ENCODE measurements around the gene JMJD8. TPM values are rescaled to one million over a fixed set of nuclear protein-coding genes. Genes with fewer than 3 reads are reported as not detected.

JMJD8 gene
- total RNA-seq, 1 experiment from 2014 or later, result 73.9 TPM

DNA sequence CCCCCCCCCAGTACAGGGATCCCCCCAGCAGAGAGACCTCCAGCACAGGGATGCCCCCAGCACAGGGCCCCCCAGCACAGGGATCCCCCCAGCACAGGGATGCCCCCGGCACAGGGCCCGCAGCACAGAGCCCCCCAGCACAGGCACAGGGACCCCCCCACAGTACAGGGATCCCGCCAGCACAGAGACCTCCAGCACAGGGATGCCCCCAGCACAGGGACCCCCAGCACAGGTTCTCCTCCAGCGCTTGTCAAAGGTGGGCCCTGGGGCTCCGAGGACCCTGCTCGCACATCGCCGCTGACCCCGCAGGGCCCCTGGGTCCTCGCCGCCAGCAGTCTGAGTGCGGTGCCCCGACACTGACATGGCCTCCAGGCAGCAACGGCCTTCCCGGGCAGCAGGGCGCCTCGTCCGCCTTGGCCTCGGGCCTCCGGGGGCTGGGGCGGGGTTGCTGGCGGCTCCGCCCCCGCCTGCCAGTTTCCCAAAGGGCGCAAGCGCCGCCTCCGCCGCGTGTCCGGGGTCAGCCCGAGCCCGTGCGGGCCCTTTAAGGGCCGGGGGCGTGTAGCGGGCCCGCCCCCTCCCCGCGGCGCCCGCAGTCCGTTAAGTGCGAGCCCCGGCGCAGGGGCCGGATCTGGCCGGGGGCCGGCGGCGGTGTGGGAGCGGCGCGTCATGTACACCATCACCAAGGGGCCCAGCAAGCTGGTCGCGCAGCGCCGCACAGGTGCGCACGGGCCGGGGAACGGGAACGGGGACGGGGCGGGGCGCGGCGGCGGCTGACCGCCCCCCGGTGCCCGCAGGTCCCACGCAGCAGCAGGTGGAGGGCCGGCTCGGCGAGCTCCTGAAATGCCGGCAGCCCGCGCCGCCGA is 42.6 kb downstream of the JMJD8 start, which contains the start of gene MCRIP2:
Gene MCRIP2 (plus strand): TSS at position 503 of the 863 bp plus-strand sequence. CDS start 164 bp downstream, at position 667.
- TF ChIP-seq SIN3A (IDR thresholded peaks at IDR 0.05; ENCODE audit: borderline replicate concordance, insufficient read depth, low read depth, low read length) (peak; percentile 58; the same call in 1 of the 2 replicates), POLR2AphosphoS5 (IDR thresholded peaks at IDR 0.05; ENCODE audit: low read depth, low read length) (peak; percentile 50)
- TF ChIP-seq, protein P1, sequence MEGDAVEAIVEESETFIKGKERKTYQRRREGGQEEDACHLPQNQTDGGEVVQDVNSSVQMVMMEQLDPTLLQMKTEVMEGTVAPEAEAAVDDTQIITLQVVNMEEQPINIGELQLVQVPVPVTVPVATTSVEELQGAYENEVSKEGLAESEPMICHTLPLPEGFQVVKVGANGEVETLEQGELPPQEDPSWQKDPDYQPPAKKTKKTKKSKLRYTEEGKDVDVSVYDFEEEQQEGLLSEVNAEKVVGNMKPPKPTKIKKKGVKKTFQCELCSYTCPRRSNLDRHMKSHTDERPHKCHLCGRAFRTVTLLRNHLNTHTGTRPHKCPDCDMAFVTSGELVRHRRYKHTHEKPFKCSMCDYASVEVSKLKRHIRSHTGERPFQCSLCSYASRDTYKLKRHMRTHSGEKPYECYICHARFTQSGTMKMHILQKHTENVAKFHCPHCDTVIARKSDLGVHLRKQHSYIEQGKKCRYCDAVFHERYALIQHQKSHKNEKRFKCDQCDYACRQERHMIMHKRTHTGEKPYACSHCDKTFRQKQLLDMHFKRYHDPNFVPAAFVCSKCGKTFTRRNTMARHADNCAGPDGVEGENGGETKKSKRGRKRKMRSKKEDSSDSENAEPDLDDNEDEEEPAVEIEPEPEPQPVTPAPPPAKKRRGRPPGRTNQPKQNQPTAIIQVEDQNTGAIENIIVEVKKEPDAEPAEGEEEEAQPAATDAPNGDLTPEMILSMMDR (IDR thresholded peaks at IDR 0.05), result no peak
- ATAC-seq, result peak; percentile 67
- POLR2A ChIA-PET, result no interaction called here
- peak within 1 kb of the TSS; percentile 64 to 75 for H3K4me3 ChIP-seq (ENCODE audit: low read depth in 2 of 2, low read length in 2 of 2)
- H3K27me3 ChIP-seq (ENCODE audit: control insufficient read depth, insufficient read depth, low read length), result no peaks in the 10 kb centered on the region
- no peak for DNase-seq (ENCODE audit: low read depth, low spot score)
- in situ Hi-C loops (cut with HindIII; ENCODE audit: low pct_unique_long_range_greater_than_20kb, low sequenced_read_pairs), result no loop called here
- intact Hi-C loops (cut with micrococcal nuclease; ENCODE audit: unreplicated experiment), result no loop called here
- H3K4me1 ChIP-seq (ENCODE audit: control insufficient read depth, insufficient read depth, low read length), result peaks cover 53% of the 10 kb centered on the region
- CTCF ChIA-PET, result no interaction called here
- H3K9me3 ChIP-seq (ENCODE audit: control insufficient read depth, insufficient read depth, low read depth, low read length), result no peaks in the 10 kb centered on the region
- H3K36me3 ChIP-seq (ENCODE audit: control insufficient read depth, insufficient read depth, low read length), result no peaks in the 10 kb centered on the region
- H3K27ac ChIP-seq (ENCODE audit: low read length), result peak within 1 kb of the TSS; percentile 91
- BruUV-seq (replicated peaks), result no TSS peak

DNA sequence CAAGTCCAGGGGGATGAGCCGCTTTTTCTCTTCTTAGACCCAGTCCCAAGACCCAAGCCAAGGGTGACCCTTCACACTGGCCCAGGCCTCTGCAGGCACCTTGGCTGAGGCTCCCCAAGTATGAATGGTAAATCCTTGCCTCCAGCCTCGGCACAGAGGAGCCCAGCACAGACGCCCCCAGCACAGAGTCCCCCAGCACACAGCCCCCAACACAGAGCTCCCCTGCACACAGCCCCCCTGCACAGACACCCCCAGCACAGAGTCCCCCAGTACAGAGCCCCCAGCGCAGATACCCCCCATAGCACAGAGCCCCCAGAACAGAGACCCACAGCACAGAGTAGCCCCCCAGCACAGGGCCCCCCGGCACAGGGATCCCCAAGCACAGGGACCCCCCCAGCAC is 43.5 kb downstream of the JMJD8 start:
- H3K9me3 ChIP-seq (ENCODE audit: control insufficient read depth, insufficient read depth, low read depth, low read length), result no peaks in the 10 kb centered on the region
- DNase-seq (ENCODE audit: low read depth, low spot score), result no peak
- H3K27me3 ChIP-seq (ENCODE audit: control insufficient read depth, insufficient read depth, low read length), result no peaks in the 10 kb centered on the region
- ChIA-PET CTCF (no interaction called here), POLR2A (no interaction called here)
- intact Hi-C loops (cut with micrococcal nuclease; ENCODE audit: unreplicated experiment) (no loop called here), in situ Hi-C loops (cut with HindIII; ENCODE audit: low pct_unique_long_range_greater_than_20kb, low sequenced_read_pairs) (no loop called here)
- no TSS peak for BruUV-seq (replicated peaks)
- ATAC-seq, result no peak
- H3K4me3 ChIP-seq (ENCODE audit: low read depth in 2 of 2, low read length in 2 of 2), result peak overlapping the region in 1 of 2 experiments; percentile 64; a peak in 3 of 4 replicates
- H3K27ac ChIP-seq (ENCODE audit: low read length), result peak overlapping the region; percentile 66
- no peaks in the 10 kb centered on the region for H3K36me3 ChIP-seq (ENCODE audit: control insufficient read depth, insufficient read depth, low read length)
- TF ChIP-seq, protein P2, sequence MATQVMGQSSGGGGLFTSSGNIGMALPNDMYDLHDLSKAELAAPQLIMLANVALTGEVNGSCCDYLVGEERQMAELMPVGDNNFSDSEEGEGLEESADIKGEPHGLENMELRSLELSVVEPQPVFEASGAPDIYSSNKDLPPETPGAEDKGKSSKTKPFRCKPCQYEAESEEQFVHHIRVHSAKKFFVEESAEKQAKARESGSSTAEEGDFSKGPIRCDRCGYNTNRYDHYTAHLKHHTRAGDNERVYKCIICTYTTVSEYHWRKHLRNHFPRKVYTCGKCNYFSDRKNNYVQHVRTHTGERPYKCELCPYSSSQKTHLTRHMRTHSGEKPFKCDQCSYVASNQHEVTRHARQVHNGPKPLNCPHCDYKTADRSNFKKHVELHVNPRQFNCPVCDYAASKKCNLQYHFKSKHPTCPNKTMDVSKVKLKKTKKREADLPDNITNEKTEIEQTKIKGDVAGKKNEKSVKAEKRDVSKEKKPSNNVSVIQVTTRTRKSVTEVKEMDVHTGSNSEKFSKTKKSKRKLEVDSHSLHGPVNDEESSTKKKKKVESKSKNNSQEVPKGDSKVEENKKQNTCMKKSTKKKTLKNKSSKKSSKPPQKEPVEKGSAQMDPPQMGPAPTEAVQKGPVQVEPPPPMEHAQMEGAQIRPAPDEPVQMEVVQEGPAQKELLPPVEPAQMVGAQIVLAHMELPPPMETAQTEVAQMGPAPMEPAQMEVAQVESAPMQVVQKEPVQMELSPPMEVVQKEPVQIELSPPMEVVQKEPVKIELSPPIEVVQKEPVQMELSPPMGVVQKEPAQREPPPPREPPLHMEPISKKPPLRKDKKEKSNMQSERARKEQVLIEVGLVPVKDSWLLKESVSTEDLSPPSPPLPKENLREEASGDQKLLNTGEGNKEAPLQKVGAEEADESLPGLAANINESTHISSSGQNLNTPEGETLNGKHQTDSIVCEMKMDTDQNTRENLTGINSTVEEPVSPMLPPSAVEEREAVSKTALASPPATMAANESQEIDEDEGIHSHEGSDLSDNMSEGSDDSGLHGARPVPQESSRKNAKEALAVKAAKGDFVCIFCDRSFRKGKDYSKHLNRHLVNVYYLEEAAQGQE (IDR thresholded peaks at IDR 0.05; ENCODE audit: insufficient read depth in 1 of 2, low read depth in 2 of 2, low read length in 1 of 2), result no peak
- TF ChIP-seq SIN3A (IDR thresholded peaks at IDR 0.05; ENCODE audit: borderline replicate concordance, insufficient read depth, low read depth, low read length), result no peak
- peaks cover 44% of the 10 kb centered on the region for H3K4me1 ChIP-seq (ENCODE audit: control insufficient read depth, insufficient read depth, low read length)

DNA sequence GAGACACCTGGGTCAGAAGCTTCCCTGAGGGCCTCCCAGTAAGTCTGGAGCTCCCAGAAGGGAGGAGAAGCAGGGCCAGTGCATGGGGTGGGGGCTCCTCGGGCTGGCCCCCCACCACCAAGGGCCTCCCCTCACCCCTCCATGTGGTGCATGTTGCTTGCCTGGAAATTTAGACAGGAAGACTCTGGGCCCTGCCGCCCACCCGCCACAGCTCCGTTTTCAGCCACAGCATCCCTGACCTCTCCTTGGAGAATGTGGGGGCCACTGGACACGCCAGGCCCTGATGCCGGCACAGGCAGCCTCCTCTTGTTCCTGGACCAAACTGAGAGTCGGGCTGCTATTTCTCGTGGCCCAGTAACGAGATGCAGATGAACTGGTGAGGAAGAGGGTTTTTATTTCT is 45.3 kb downstream of the JMJD8 start:
- in situ Hi-C loops (cut with HindIII; ENCODE audit: low pct_unique_long_range_greater_than_20kb, low sequenced_read_pairs) (no loop called here), intact Hi-C loops (cut with micrococcal nuclease; ENCODE audit: unreplicated experiment) (no loop called here)
- Histone ChIP-seq H3K4me1 (ENCODE audit: control insufficient read depth, insufficient read depth, low read length) (peaks cover 37% of the 10 kb centered on the region), H3K27me3 (ENCODE audit: control insufficient read depth, insufficient read depth, low read length) (no peaks in the 10 kb centered on the region), H3K27ac (ENCODE audit: low read length) (peak overlapping the region; percentile 18), H3K9me3 (ENCODE audit: control insufficient read depth, insufficient read depth, low read depth, low read length) (no peaks in the 10 kb centered on the region), H3K4me3 (ENCODE audit: low read depth in 2 of 2, low read length in 2 of 2) (no peak overlapping the region), H3K36me3 (ENCODE audit: control insufficient read depth, insufficient read depth, low read length) (no peaks in the 10 kb centered on the region)
- CTCF ChIA-PET, result no interaction called here
- DNase-seq (ENCODE audit: low read depth, low spot score) (no peak), ATAC-seq (no peak)
- no peak for TF ChIP-seq TCF7L2 (IDR thresholded peaks at IDR 0.05; ENCODE audit: low read depth, low read length)
- no peak for TF ChIP-seq SIN3A (IDR thresholded peaks at IDR 0.05; ENCODE audit: borderline replicate concordance, insufficient read depth, low read depth, low read length)
- TF ChIP-seq, protein P1 (IDR thresholded peaks at IDR 0.05), result no peak
- TF ChIP-seq POLR2AphosphoS5 (IDR thresholded peaks at IDR 0.05; ENCODE audit: low read depth, low read length), result no peak
- TF ChIP-seq, protein P2 (IDR thresholded peaks at IDR 0.05; ENCODE audit: insufficient read depth in 1 of 2, low read depth in 2 of 2, low read length in 1 of 2), result no peak
- POLR2A ChIA-PET, result no interaction called here
- BruUV-seq (replicated peaks), result no TSS peak
